ENCODE results near the gene SLC1A1. TPM values are rescaled to one million over a fixed set of nuclear protein-coding genes. Genes with fewer than 3 reads are reported as not detected.

SLC1A1 gene
- total RNA-seq = 10 to 100 TPM in 1 of 2 donors, 1 to 10 TPM in 1; 9.9 to 46.6 TPM
- 1 to 10 TPM; 3.0 to 7.5 (median 5.6) TPM for polyA plus RNA-seq (ENCODE audit: insufficient read length in 6 of 6)
- long read RNA-seq, donor 1, partial matches to known transcripts = 5 of 5 reads
- long read RNA-seq, donor 1, other reads (novel, unspliced or antisense) = 0 of 5 reads
- long read RNA-seq, donor 2, partial matches to known transcripts = 0 of 1 reads
- long read RNA-seq, donor 2, other reads (novel, unspliced or antisense) = 0 of 1 reads
- long read RNA-seq, donor 3, partial matches to known transcripts = 0 of 2 reads
- long read RNA-seq, donor 3, other reads (novel, unspliced or antisense) = 0 of 2 reads
- long read RNA-seq, donor 4, partial matches to known transcripts = 8 of 9 reads
- long read RNA-seq, donor 4, other reads (novel, unspliced or antisense) = 1 of 9 reads
- long read RNA-seq, donor 5, partial matches to known transcripts = 0 of 2 reads
- long read RNA-seq, donor 5, other reads (novel, unspliced or antisense) = 0 of 2 reads
- long read RNA-seq, donor 6, partial matches to known transcripts = 0 of 1 reads
- long read RNA-seq, donor 6, other reads (novel, unspliced or antisense) = 0 of 1 reads
- long read RNA-seq, donor 7, partial matches to known transcripts = 6 of 6 reads
- long read RNA-seq, donor 7, other reads (novel, unspliced or antisense) = 0 of 6 reads
- long read RNA-seq, donor 8 = 0 reads
- long read RNA-seq, donor 9 = 0 reads
- long read RNA-seq, donor 10, partial matches to known transcripts = 0 of 2 reads
- long read RNA-seq, donor 10, other reads (novel, unspliced or antisense) = 2 of 2 reads
- long read RNA-seq, donor 11, transcript SLC1A1-201 (12 exons, 3,722 nt) = major isoform, 16 of 21 reads
- long read RNA-seq, donor 11, partial matches to known transcripts = 5 of 21 reads
- long read RNA-seq, donor 11, other reads (novel, unspliced or antisense) = 0 of 21 reads
- long read RNA-seq, donor 12 = 0 reads

DNA sequence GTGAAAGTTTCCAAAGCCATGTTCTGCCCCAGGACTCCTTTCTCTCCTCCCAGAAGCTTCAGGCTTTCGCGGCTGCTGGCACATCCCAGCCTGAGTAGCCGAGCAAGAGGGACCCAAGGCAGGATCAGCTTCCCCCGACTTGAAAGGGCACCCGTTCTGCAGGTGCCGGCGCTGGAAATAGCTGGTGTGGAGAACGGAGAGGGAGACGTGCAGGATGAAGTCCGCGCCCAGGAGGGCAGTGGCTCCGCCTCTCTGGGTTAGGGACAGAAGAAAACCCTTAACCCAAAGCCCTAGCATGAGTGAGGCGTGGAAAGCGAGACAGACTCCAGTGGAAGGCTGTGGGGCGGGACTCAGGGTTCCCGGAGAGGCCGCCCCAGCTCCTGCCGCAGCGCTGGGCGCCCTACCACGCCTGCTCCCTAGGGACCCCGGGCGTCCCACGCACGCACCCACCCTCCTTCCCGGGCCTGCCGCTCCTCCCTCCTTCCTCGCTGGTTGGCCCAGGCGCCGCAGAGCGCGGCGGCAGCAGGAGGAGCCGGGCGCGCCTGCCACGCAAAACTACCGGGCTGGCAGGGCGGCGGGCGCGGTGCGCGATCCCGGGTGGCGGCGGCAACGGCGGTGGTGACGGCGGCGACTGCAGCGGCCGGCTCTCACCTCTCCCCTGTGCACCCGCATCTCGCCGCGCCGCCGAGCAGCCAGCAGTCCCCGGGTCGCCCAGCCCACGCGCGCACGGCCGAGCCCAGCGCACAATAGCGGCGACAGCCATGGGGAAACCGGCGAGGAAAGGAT, at the start of gene SLC1A1:
SLC1A1 (plus strand) TSS at position 550 of the 786 bp plus-strand sequence; CDS start at position 762, 212 bp downstream.
- TF ChIP-seq, protein P1, sequence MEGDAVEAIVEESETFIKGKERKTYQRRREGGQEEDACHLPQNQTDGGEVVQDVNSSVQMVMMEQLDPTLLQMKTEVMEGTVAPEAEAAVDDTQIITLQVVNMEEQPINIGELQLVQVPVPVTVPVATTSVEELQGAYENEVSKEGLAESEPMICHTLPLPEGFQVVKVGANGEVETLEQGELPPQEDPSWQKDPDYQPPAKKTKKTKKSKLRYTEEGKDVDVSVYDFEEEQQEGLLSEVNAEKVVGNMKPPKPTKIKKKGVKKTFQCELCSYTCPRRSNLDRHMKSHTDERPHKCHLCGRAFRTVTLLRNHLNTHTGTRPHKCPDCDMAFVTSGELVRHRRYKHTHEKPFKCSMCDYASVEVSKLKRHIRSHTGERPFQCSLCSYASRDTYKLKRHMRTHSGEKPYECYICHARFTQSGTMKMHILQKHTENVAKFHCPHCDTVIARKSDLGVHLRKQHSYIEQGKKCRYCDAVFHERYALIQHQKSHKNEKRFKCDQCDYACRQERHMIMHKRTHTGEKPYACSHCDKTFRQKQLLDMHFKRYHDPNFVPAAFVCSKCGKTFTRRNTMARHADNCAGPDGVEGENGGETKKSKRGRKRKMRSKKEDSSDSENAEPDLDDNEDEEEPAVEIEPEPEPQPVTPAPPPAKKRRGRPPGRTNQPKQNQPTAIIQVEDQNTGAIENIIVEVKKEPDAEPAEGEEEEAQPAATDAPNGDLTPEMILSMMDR (IDR thresholded peaks at IDR 0.05) = no peak
- H3K27ac ChIP-seq = peak within 1 kb of the TSS; percentile 45 to 81
- peak within 1 kb of the TSS; percentile 63 to 65 for H3K4me3 ChIP-seq
- intact Hi-C loops (cut with DNase I) = no loop called here
- no peaks in the 10 kb centered on the region for H3K36me3 ChIP-seq
- H3K4me1 ChIP-seq = peaks cover 5 to 7% of the 10 kb centered on the region in 2 donors
- ATAC-seq (peak; percentile 89), DNase-seq (peak; percentile 47 to 85 (median 66))
- peaks cover 0 to 52% of the 10 kb centered on the region in 2 donors for H3K27me3 ChIP-seq
- H3K9me3 ChIP-seq = no peaks in the 10 kb centered on the region

GRCh38 chr9:4442806-4443205, 47.5 kb upstream of the SLC1A1 start:
- H3K4me3 ChIP-seq = no peak overlapping the region
- intact Hi-C loops (cut with DNase I) = no loop called here
- TF ChIP-seq, protein P1 (IDR thresholded peaks at IDR 0.05) = no peak

DNA sequence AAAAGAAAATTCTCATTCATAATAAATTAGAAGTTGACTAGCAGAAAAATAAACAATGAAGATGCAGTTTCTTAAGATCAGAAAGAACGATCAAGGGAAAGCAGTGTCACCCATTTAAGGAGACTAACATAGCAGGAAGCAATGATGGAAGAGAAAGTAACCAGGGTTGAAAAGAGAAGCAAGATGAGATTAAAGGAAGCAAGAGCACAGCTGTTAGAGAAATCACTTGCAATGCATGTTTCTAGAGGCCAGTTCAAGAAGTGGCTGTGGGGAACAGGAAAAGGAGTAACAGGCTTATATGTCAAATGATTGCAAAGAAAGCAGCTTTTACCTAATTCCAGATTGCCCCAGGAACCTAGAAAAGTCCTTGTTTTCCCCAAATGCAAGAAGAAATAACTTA, 46.8 kb upstream of the SLC1A1 start:
- DNase-seq (no peak), ATAC-seq (no peak)
- Histone ChIP-seq H3K27ac (no peak overlapping the region), H3K27me3 (no peaks in the 10 kb centered on the region), H3K4me1 (no peaks in the 10 kb centered on the region), H3K9me3 (peaks cover 0 to 3% of the 10 kb centered on the region in 2 donors), H3K4me3 (no peak overlapping the region), H3K36me3 (no peaks in the 10 kb centered on the region)
- TF ChIP-seq, protein P1 (IDR thresholded peaks at IDR 0.05) = no peak
- intact Hi-C loops (cut with DNase I) = no loop called here

More at GRCh38 chr9:4442806-4443205, 47.5 kb upstream of the SLC1A1 start:
- ATAC-seq (no peak), DNase-seq (no peak)
- Histone ChIP-seq H3K9me3 (no peaks in the 10 kb centered on the region), H3K27ac (no peak overlapping the region), H3K4me1 (no peaks in the 10 kb centered on the region), H3K36me3 (no peaks in the 10 kb centered on the region), H3K27me3 (no peaks in the 10 kb centered on the region)

- Histone ChIP-seq H3K4me1 (no peaks in the 10 kb centered on the region), H3K9me3 (no peaks in the 10 kb centered on the region), H3K4me3 (no peak overlapping the region), H3K27ac (no peak overlapping the region), H3K27me3 (no peaks in the 10 kb centered on the region), H3K36me3 (no peaks in the 10 kb centered on the region)
- intact Hi-C loops (cut with DNase I) = no loop called here
- TF ChIP-seq, protein P1 (IDR thresholded peaks at IDR 0.05) = no peak
- DNase-seq (no peak), ATAC-seq (no peak)
Observed at GRCh38 chr9:4461437-4461836, 28.8 kb upstream of the SLC1A1 start.

Measured in left lung (tissue), 14 donors.